ENCODE results near the gene PHC2. TPM values are rescaled to one million over a fixed set of nuclear protein-coding genes. Genes with fewer than 3 reads are reported as not detected.

PHC2 gene
- total and polyA plus RNA-seq, 2 of the 13 experiments (the other 11 are each of a cell fraction or from before 2014, with no cell fraction given), result 52.5 to 84.9 TPM

- TF ChIP-seq ZBTB42 (CRISPR knock-in tag; IDR thresholded peaks at IDR 0.05) (no peak), MED1 (CRISPR knock-in tag; IDR thresholded peaks at IDR 0.05) (no peak), ZEB1 (IDR thresholded peaks at IDR 0.05; ENCODE audit: insufficient replicate concordance, low read depth) (no peak), SP2 (CRISPR knock-in tag; IDR thresholded peaks at IDR 0.05) (peak; percentile 98), CEBPG (CRISPR knock-in tag; IDR thresholded peaks at IDR 0.05) (no peak), GRHL1 (CRISPR knock-in tag; conservative IDR thresholded peaks at IDR 0.05) (no peak), PLSCR1 (CRISPR knock-in tag; IDR thresholded peaks at IDR 0.05; ENCODE audit: borderline replicate concordance) (no peak), REPIN1 (CRISPR knock-in tag; IDR thresholded peaks at IDR 0.05; ENCODE audit: borderline replicate concordance, low read depth) (no peak), ZSCAN29 (CRISPR knock-in tag; conservative IDR thresholded peaks at IDR 0.05) (no peak), TMF1 (CRISPR knock-in tag; IDR thresholded peaks at IDR 0.05; ENCODE audit: low read depth) (no peak), HNRNPL (IDR thresholded peaks at IDR 0.05; ENCODE audit: low read depth, low read length) (no peak), ZNF232 (CRISPR knock-in tag; IDR thresholded peaks at IDR 0.05; ENCODE audit: borderline replicate concordance) (no peak), GFI1 (CRISPR knock-in tag; IDR thresholded peaks at IDR 0.05; ENCODE audit: borderline replicate concordance) (no peak), MEIS1 (CRISPR knock-in tag; IDR thresholded peaks at IDR 0.05; ENCODE audit: borderline replicate concordance) (peak; percentile 77), HNRNPK (IDR thresholded peaks at IDR 0.05; ENCODE audit: low read depth, low read length, poor library complexity, severe bottlenecking) (peak; percentile 62), CHD4 (IDR thresholded peaks at IDR 0.05; ENCODE audit: borderline replicate concordance, low read length) (no peak), ZNF850 (CRISPR knock-in tag; conservative IDR thresholded peaks at IDR 0.05) (no peak), SKI (IDR thresholded peaks at IDR 0.05; ENCODE audit: partially characterized antibody) (no peak), ZBTB3 (CRISPR knock-in tag; IDR thresholded peaks at IDR 0.05; ENCODE audit: borderline replicate concordance, low read depth) (no peak), REXO4 (CRISPR knock-in tag; IDR thresholded peaks at IDR 0.05; ENCODE audit: borderline replicate concordance) (no peak), TERF1 (CRISPR knock-in tag; IDR thresholded peaks at IDR 0.05) (no peak), TBX2 (CRISPR knock-in tag; IDR thresholded peaks at IDR 0.05; ENCODE audit: borderline replicate concordance) (peak; percentile 67)
- TF ChIP-seq, protein P1, sequence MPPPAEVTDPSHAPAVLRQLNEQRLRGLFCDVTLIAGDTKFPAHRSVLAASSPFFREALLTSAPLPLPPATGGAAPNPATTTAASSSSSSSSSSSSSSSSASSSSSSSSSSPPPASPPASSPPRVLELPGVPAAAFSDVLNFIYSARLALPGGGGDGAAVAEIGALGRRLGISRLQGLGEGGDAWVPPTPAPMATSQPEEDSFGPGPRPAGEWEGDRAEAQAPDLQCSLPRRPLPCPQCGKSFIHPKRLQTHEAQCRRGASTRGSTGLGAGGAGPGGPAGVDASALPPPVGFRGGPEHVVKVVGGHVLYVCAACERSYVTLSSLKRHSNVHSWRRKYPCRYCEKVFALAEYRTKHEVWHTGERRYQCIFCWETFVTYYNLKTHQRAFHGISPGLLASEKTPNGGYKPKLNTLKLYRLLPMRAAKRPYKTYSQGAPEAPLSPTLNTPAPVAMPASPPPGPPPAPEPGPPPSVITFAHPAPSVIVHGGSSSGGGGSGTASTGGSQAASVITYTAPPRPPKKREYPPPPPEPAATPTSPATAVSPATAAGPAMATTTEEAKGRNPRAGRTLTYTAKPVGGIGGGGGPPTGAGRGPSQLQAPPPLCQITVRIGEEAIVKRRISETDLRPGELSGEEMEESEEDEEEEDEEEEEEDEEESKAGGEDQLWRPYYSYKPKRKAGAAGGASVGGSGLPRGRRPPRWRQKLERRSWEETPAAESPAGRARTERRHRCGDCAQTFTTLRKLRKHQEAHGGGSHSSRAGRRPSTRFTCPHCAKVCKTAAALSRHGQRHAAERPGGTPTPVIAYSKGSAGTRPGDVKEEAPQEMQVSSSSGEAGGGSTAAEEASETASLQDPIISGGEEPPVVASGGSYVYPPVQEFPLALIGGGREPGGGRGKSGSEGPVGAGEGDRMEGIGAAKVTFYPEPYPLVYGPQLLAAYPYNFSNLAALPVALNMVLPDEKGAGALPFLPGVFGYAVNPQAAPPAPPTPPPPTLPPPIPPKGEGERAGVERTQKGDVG (CRISPR knock-in tag; IDR thresholded peaks at IDR 0.05; ENCODE audit: borderline replicate concordance), result no peak
Observed at GRCh38 chr1:33472269-33472980, 41.5 kb upstream of the PHC2 start, which contains the start of gene ZSCAN20 (continued).

Data from HepG2 (cell line).